ENCODE data around the gene MTUS2. TPM values are rescaled to one million over a fixed set of nuclear protein-coding genes. Genes with fewer than 3 reads are reported as not detected.

Gene MTUS2
- total and polyA plus RNA-seq, 2 of the 8 experiments (the other 6 are each of a cell fraction or from before 2014, with no cell fraction given), result 0.18 to 0.80 TPM

DNA sequence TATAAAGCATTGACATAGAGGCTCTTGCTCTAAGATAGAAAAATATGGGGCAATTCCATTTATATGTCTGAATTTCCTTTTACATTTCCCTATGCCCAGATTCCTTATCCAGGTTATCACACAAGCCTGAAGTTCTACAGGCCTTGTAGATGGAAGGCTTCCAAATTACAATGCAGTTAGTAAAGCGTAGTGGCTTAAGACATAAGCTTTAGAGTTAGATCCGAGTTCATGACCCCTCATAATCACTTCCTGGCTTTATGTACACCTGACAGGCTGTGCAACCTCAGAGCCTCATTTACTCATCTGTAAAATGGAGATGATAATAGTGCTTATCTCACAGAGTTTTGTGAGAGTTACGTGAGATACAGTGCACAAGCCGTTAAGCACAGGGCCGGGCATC is 601.9 kb downstream of the MTUS2 start:
- H2BK12ac ChIP-seq (ENCODE audit: low read depth, low read length), result no peak overlapping the region
- no peak overlapping the region for H3K27ac ChIP-seq (ENCODE audit: low read depth, low read length)
- 94% methylated on average over 5 of the region's 5 CpGs; no CpG with 5 or more reads in 1 of the 2 experiments for WGBS, 2 experiments (ENCODE audit: extremely low coverage in 1 of 2, insufficient coverage in 1 of 2, insufficient read length in 1 of 2, insufficient replicate concordance in 2 of 2, low coverage in 1 of 2, low lambda C conversion rate in 2 of 2, missing lambda C conversion rate in 1 of 2)
- no peak overlapping the region for H3K14ac ChIP-seq (ENCODE audit: insufficient read length)
- no peak for TF ChIP-seq CHD1 (IDR thresholded peaks at IDR 0.05; ENCODE audit: low read depth, low read length)
- TF ChIP-seq, protein P1, sequence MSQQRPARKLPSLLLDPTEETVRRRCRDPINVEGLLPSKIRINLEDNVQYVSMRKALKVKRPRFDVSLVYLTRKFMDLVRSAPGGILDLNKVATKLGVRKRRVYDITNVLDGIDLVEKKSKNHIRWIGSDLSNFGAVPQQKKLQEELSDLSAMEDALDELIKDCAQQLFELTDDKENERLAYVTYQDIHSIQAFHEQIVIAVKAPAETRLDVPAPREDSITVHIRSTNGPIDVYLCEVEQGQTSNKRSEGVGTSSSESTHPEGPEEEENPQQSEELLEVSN (IDR thresholded peaks at IDR 0.05), result no peak
- no peak for TF ChIP-seq ZNF274 (IDR thresholded peaks at IDR 0.05; ENCODE audit: borderline replicate concordance, extremely low read depth, low read length)
- TF ChIP-seq NANOG (IDR thresholded peaks at IDR 0.05; ENCODE audit: insufficient read depth, low read depth, low read length, poor library complexity, severe bottlenecking), result no peak
- 0 out of 7 replicates have a peak, but pooled peaks cover 0 to 3% (median 0%) of the 10 kb centered on the region in 4 experiments for H3K4me1 ChIP-seq (replicated peaks in 1 of 4; ENCODE audit: control insufficient read depth in 3 of 4, insufficient read depth in 4 of 4, low read length in 3 of 4)
- no peaks in the 10 kb centered on the region for H4K20me1 ChIP-seq (replicated peaks in 1 of 2; ENCODE audit: control insufficient read depth in 1 of 2, insufficient read depth in 2 of 2, low read length in 2 of 2)
- no peaks in the 10 kb centered on the region for H3K23me2 ChIP-seq (ENCODE audit: low read depth, low read length)
- H2BK120ac ChIP-seq (replicated peaks; ENCODE audit: low read depth, low read length), result no peak overlapping the region
- H3K4me3 ChIP-seq (ENCODE audit: extremely low read depth in 1 of 4, insufficient read depth in 2 of 4, low read depth in 3 of 4, low read length in 4 of 4), result no peak overlapping the region
- H4K91ac ChIP-seq (replicated peaks; ENCODE audit: insufficient read length, low read length), result no peak overlapping the region
- ChIA-PET CTCF (ENCODE audit: partially characterized antibody) (no interaction called here), POLR2A (ENCODE audit: partially characterized antibody) (no interaction called here)
- H3K23ac ChIP-seq (ENCODE audit: insufficient read length), result no peak overlapping the region
- H3K4me2 ChIP-seq (ENCODE audit: insufficient read depth in 1 of 2, low read depth in 2 of 2, low read length in 2 of 2), result no peak overlapping the region
- H2BK5ac ChIP-seq (ENCODE audit: low read depth, low read length), result no peak overlapping the region
- H2AFZ ChIP-seq (ENCODE audit: low read length), result no peak overlapping the region
- H3K27me3 ChIP-seq (replicated peaks in 1 of 4; ENCODE audit: control insufficient read depth in 3 of 4, extremely low read depth in 1 of 4, insufficient read depth in 3 of 4, low read length in 3 of 4), result no peaks in the 10 kb centered on the region
- H3K56ac ChIP-seq (replicated peaks; ENCODE audit: insufficient read length, low read depth, low read length), result no peak overlapping the region
- H3K9ac ChIP-seq (replicated peaks in 1 of 4; ENCODE audit: extremely low read depth in 1 of 4, low read depth in 3 of 4, low read length in 3 of 4), result no peak overlapping the region
- H3K79me2 ChIP-seq (ENCODE audit: control insufficient read depth in 1 of 2, insufficient read depth in 2 of 2, low read length in 2 of 2), result no peaks in the 10 kb centered on the region
- no peak for DNase-seq (ENCODE audit: low read depth in 1 of 2, low spot score in 2 of 2)
- no peak overlapping the region for H4K8ac ChIP-seq (ENCODE audit: extremely low read depth, insufficient read depth, low read length)
- no peak overlapping the region for H2AK5ac ChIP-seq (ENCODE audit: low read depth, low read length)
- H4K5ac ChIP-seq (ENCODE audit: insufficient read length, low read depth, low read length), result no peak overlapping the region
- FAIRE-seq, result no peak
- no peaks in the 10 kb centered on the region for H3K9me3 ChIP-seq (ENCODE audit: insufficient read depth in 2 of 2, low read depth in 1 of 2, low read length in 1 of 2)
- no peak overlapping the region for H2BK15ac ChIP-seq (ENCODE audit: low read length)
- H3K4ac ChIP-seq (replicated peaks; ENCODE audit: insufficient read length, low read depth, low read length), result no peak overlapping the region
- no peak overlapping the region for H2BK20ac ChIP-seq (ENCODE audit: low read length)
- no peaks in the 10 kb centered on the region for H3K79me1 ChIP-seq (ENCODE audit: low read depth, low read length)
- H3K36me3 ChIP-seq (ENCODE audit: control insufficient read depth in 2 of 4, insufficient read depth in 4 of 4, low read length in 3 of 4), result no peaks in the 10 kb centered on the region
- H3K18ac ChIP-seq (ENCODE audit: extremely low read depth, low read length), result no peak overlapping the region
